GM21367 (cell line): ENCODE measurements around the gene STH.
"Not testable (repeated sequence)": the region's sequence is repeated elsewhere in the genome, so short reads cannot be mapped to it uniquely, and the experiment has no call there.

Source experiments
- ATAC-seq: cut with Tn5 transposase; IDR thresholded peaks from one replicate; pipeline ENCODE4 v1.9.1; 2021; ENCODE audit not compliant: unreplicated experiment

The STH gene

GRCh38 chr17:46002973-46003316 is 3.9 kb downstream of the STH start:
- ATAC-seq = no peak

GRCh38 chr17:46003907-46004748 is 5.1 kb downstream of the STH start:
- no peak for ATAC-seq

DNA sequence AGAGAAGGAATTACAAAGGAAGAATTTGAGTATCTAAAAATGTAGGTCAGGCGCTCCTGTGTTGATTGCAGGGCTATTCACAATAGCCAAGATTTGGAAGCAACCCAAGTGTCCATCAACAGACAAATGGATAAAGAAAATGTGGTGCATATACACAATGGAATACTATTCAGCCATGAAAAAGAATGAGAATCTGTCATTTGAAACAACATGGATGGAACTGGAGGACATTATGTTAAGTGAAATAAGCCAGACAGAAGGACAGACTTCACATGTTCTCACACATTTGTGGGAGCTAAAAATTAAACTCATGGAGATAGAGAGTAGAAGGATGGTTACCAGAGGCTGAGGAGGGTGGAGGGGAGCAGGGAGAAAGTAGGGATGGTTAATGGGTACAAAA is 7.0 kb downstream of the STH start:
- not testable (repeated sequence) for ATAC-seq

- no peak for ATAC-seq
Observed at GRCh38 chr17:46007461-46007965, 8.5 kb downstream of the STH start.

DNA sequence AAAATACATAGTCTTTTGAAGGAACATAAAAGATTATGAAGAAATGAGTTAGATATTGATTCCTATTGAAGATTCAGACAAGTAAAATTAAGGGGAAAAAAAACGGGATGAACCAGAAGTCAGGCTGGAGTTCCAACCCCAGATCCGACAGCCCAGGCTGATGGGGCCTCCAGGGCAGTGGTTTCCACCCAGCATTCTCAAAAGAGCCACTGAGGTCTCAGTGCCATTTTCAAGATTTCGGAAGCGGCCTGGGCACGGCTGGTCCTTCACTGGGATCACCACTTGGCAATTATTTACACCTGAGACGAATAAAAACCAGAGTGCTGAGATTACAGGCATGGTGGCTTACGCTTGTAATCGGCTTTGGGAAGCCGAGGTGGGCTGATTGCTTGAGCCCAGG is 9.5 kb downstream of the STH start:
- ATAC-seq = no peak

GRCh38 chr17:46009681-46010596 is 10.9 kb downstream of the STH start:
- ATAC-seq = no peak

- ATAC-seq = no peak
Observed at GRCh38 chr17:46010597-46011186, 11.6 kb downstream of the STH start.

DNA sequence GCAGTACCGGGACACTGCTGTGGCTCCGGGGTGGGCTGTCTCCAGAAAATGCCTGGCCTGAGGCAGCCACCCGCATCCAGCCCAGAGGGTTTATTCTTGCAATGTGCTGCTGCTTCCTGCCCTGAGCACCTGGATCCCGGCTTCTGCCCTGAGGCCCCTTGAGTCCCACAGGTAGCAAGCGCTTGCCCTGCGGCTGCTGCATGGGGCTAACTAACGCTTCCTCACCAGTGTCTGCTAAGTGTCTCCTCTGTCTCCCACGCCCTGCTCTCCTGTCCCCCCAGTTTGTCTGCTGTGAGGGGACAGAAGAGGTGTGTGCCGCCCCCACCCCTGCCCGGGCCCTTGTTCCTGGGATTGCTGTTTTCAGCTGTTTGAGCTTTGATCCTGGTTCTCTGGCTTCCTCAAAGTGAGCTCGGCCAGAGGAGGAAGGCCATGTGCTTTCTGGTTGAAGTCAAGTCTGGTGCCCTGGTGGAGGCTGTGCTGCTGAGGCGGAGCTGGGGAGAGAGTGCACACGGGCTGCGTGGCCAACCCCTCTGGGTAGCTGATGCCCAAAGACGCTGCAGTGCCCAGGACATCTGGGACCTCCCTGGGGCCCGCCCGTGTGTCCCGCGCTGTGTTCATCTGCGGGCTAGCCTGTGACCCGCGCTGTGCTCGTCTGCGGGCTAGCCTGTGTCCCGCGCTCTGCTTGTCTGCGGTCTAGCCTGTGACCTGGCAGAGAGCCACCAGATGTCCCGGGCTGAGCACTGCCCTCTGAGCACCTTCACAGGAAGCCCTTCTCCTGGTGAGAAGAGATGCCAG is 12.9 kb downstream of the STH start:
- no peak for ATAC-seq

DNA sequence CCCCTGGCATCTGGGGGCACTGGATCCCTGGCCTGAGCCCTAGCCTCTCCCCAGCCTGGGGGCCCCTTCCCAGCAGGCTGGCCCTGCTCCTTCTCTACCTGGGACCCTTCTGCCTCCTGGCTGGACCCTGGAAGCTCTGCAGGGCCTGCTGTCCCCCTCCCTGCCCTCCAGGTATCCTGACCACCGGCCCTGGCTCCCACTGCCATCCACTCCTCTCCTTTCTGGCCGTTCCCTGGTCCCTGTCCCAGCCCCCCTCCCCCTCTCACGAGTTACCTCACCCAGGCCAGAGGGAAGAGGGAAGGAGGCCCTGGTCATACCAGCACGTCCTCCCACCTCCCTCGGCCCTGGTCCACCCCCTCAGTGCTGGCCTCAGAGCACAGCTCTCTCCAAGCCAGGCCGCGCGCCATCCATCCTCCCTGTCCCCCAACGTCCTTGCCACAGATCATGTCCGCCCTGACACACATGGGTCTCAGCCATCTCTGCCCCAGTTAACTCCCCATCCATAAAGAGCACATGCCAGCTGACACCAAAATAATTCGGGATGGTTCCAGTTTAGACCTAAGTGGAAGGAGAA is 13.5 kb downstream of the STH start:
- ATAC-seq = no peak

DNA sequence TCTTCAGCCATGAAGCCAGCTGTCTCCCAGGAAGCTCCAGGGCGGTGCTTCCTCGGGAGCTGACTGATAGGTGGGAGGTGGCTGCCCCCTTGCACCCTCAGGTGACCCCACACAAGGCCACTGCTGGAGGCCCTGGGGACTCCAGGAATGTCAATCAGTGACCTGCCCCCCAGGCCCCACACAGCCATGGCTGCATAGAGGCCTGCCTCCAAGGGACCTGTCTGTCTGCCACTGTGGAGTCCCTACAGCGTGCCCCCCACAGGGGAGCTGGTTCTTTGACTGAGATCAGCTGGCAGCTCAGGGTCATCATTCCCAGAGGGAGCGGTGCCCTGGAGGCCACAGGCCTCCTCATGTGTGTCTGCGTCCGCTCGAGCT is 14.1 kb downstream of the STH start:
- no peak for ATAC-seq

DNA sequence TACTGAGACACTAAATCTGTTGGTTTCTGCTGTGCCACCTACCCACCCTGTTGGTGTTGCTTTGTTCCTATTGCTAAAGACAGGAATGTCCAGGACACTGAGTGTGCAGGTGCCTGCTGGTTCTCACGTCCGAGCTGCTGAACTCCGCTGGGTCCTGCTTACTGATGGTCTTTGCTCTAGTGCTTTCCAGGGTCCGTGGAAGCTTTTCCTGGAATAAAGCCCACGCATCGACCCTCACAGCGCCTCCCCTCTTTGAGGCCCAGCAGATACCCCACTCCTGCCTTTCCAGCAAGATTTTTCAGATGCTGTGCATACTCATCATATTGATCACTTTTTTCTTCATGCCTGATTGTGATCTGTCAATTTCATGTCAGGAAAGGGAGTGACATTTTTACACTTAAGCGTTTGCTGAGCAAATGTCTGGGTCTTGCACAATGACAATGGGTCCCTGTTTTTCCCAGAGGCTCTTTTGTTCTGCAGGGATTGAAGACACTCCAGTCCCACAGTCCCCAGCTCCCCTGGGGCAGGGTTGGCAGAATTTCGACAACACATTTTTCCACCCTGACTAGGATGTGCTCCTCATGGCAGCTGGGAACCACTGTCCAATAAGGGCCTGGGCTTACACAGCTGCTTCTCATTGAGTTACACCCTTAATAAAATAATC is 14.6 kb downstream of the STH start:
- ATAC-seq = no peak

- not testable (repeated sequence) for ATAC-seq
Observed at GRCh38 chr17:46019408-46019925, 20.4 kb downstream of the STH start.

DNA sequence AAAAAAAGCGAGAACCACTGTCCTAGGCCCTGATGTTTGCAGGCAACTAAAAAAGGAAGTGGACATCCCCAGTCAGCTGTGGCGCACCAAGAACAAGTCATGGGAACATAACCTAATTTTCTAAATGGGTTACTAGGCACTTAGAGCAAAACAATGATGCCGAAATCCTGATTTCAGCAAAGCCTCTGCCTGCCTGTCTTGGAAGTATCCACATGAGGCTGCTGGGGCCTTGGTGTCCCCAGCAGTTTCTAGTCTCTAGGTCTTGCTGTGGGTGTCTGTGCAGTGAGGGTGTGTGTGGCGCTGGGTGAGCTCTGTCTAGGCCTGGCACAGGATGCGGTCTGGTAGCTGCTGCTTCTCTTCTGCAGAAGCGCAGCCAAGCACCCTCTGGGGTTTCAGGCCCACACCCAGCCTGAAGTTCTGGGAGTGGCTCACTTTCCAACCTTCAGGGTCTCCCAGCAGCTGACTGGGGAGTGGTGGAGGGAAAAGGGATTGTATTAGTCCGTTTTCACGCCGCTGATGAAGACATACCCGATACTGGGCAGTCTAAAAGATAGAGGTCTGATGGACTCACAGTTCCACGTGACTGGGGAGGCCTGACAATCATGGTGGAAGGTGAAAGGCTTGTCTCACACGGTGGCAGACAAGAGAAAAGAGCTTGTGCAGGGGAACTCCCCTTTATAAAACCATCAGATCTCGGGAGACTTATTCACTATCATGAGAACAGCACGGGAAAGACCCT is 21.1 kb downstream of the STH start:
- ATAC-seq = no peak

GRCh38 chr17:46020998-46021397 is 21.9 kb downstream of the STH start:
- ATAC-seq = no peak

DNA sequence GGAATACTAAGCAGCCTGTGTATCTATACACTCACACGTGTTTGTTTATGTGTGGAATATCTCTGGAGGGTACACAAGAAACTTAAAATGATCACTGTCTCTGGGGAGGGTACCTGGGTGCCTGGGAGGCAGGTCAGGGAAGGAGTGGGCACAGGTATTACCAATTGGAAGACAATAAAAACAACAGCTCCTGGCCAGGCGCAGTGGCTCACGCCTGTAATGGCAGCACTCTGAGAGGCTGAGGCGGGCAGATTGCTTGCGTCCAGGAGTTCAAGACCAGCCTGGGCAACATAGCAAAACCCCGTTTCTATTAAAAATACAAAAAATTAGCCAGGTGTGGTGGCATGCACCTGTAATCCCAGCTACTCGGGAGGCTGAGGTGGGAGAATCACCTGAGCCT is 24.3 kb downstream of the STH start:
- ATAC-seq = not testable (repeated sequence)

DNA sequence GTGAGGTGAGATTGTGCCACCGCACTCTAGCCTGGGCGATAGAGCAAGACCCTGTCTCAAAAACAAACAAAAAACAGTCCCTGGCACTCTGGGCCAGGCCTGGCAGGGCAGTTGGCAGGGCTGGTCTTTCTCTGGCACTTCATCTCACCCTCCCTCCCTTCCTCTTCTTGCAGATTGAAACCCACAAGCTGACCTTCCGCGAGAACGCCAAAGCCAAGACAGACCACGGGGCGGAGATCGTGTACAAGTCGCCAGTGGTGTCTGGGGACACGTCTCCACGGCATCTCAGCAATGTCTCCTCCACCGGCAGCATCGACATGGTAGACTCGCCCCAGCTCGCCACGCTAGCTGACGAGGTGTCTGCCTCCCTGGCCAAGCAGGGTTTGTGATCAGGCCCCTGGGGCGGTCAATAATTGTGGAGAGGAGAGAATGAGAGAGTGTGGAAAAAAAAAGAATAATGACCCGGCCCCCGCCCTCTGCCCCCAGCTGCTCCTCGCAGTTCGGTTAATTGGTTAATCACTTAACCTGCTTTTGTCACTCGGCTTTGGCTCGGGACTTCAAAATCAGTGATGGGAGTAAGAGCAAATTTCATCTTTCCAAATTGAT is 24.8 kb downstream of the STH start:
- ATAC-seq = no peak

DNA sequence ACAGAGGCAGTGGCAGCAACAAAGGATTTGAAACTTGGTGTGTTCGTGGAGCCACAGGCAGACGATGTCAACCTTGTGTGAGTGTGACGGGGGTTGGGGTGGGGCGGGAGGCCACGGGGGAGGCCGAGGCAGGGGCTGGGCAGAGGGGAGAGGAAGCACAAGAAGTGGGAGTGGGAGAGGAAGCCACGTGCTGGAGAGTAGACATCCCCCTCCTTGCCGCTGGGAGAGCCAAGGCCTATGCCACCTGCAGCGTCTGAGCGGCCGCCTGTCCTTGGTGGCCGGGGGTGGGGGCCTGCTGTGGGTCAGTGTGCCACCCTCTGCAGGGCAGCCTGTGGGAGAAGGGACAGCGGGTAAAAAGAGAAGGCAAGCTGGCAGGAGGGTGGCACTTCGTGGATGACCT is 25.5 kb downstream of the STH start:
- no peak for ATAC-seq

GRCh38 chr17:46025060-46025459 is 26.0 kb downstream of the STH start:
- no peak for ATAC-seq
